Germinal center (tissue), 1 donor: Measurements from ENCODE around the gene UBE2E2.

ENCODE experiments used
- DNase-seq: peaks from one replicate; pipeline ENCODE4 v3.0.0; 2012; ENCODE audit warnings: mixed read lengths, low spot score

The UBE2E2 gene

DNA sequence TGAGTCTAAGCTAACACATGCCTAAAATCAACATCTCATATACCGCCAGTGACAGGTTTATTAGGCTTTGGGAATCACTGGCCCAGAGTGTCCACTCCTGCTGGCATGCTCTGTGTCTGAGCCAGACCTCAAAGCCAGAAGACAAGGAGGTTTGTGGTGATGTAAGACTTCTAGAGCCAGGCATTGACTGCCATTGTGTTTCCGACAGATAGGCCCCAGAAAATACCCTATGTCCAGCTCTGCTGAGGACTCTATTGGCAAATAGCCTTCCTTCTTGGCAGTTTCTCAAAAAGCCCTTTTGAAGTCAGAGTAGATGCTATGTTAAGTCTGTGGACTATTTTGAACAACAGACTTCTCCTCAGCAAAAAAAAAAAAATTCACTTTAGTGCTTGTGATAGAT lies 420.7 kb downstream of the UBE2E2 start:
- DNase-seq, result no peak

- DNase-seq, result no peak
Observed at GRCh38 chr3:23624305-23624704, 421.2 kb downstream of the UBE2E2 start.

GRCh38 chr3:23626442-23626841 lies 423.3 kb downstream of the UBE2E2 start:
- DNase-seq, result no peak

DNA sequence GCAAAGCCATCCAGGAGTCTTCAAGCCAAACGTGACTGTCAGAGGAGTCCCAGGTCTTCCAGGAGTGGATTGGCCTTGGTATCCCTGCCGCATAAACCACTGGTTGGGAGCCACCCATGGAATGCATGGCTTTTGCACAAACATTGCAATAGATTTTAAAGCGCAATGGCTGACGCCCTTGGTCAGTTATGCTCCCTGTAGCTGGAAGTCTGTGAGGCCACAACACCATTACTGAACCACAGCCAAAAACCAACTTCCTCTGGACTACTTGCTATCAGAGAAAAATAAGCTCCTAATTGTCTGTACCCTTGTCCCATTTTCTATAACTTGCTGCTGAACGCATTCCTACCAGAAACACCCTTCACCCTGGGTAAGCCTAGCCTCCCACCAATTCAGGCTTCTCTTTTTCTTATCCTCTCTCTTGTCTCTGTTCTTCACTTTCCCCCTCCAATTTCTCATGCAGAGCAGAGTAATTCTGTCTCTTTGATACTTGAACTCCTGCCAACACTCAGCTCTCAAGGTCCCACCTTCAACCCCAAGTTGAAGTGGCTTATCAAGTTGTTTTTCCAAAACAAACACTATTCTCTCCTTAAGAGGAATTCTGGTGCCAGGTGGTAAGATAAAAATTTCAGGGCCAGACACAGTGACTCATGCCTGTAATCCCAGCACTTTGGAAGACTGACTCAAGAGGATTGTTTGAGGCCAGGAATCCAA lies 426.2 kb downstream of the UBE2E2 start:
- DNase-seq, result no peak

- no peak for DNase-seq
Observed at GRCh38 chr3:23633261-23633960, 430.3 kb downstream of the UBE2E2 start.

DNA sequence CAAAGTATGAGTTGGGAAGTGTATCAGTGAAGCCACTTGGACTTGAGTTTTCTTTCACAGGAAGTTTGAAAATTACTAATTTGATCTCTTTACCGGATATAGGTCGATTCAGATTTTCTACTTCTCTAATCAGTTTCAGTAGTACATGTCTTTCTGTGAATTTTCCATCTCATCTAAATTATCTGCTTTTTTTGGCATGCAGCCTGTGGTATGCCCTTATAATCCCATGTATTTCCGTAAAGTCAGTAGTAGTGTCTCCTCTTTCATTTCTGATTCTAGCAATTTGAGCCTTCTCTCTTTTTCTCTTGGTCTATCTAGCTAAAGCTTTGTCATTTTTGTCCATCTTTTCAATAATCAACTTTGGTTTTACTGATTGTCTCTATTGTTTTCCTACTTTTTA lies 434.2 kb downstream of the UBE2E2 start:
- DNase-seq, result no peak

DNA sequence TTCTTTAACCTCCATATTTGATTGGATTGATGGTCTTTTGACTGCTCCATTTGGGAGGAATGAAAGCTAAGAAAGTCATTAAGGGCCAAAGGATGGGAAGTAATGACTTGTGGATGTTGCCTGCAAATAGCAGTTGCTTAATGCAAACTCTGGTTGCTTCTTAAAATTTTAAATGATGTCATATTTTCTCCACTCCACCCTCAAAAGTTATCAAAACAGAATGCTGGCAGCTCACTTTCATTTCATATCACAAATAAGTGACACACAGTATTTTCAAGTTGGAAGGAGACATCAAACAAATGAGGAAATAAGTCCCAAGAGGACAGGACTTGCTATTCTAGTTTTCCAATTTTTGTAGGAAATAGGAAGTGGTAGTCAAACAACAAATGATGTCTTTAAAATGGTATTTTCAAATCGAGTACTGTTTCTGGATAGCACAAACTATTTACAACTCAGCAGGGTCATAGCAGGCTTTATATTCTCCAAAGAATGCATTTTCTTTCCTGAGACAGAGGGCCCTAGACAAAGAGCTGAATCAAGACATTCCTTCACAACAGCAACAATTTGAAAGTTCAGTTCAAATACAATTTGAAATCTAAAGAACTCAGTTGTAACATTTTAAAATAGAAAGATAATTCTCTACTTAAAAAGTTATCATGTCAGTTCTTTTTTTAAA lies 437.5 kb downstream of the UBE2E2 start:
- no peak for DNase-seq
